T-helper 2 cell (primary cell): ENCODE results near the gene SNPH.
"Not testable (repeated sequence)": the region's sequence is repeated elsewhere in the genome, so short reads cannot be mapped to it uniquely, and the experiment has no call there.

Experiments used
- DNase-seq, 5 experiments: peaks; one replicate each; pipeline versions ENCODE4 v3.0.0 to v3.0.0-alpha.2; 2012 to 2022

The SNPH gene

GRCh38 chr20:1341561-1342265 lies 75.6 kb downstream of the SNPH start:
- DNase-seq: no peak

DNA sequence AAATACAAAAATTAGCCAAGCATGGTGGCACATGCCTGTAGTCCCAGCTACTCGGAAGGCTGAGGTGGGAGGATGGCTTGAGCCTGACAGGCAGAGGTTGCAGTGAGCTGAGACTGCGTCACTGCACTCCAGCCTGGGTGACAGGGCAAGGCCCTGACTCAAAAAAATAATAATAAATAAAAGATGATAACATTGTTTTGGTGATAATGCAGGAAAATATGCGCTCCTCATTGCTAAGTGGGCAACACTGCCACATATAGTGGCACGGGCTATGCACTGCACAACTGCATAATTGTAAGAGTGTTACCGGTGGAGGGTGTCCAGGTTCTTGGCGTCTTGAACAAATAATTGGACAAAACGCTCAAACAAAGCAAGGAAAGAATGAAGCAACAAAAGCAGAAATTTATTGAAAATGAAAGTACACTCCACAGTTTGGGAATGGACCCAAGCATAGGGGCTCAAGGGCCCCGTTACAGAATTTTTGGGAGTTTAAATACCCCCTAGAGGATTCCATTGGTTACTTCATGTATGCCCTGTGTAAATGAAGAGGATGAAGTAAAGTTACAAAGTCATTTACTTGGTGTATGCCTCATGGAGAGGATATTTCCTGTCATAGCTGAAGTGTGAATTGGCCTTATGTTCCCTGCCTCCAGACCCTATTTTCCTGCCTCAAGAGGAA lies 77.5 kb downstream of the SNPH start:
- DNase-seq: not testable (repeated sequence)

DNA sequence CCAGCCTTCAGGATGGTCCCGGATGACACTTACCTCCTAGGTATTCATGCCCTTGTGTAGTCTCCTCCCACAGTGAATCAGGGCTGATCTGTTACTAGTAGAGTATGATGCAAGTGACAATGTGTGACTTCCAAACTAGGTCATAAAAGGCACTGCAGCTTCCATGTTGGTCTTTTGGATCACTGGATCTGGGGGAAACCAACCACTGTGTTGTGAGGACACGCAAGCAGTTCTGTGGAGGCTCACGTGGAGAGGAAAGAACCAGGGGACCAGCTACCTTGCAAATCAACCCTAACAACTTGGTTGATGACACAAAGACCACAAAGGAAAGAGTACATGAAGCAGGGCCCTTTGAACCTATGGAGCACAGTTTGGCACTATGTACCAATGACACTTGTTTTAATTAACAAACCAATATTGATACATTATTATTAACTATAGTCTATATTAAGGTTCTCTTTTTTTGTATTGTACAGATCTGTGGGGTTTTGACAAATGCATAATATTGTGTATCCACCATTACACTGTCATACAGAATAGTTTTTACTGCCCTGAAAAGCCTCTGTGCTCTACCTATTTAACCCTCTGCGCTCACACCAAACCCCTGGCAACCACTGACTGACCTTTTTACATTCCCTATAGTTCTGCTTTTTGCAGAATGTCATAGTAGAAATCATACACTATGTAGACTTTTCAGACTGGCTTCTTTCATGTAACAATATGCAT lies 79.1 kb downstream of the SNPH start:
- DNase-seq: no peak

GRCh38 chr20:1345756-1346093 lies 79.6 kb downstream of the SNPH start:
- DNase-seq: no peak

DNA sequence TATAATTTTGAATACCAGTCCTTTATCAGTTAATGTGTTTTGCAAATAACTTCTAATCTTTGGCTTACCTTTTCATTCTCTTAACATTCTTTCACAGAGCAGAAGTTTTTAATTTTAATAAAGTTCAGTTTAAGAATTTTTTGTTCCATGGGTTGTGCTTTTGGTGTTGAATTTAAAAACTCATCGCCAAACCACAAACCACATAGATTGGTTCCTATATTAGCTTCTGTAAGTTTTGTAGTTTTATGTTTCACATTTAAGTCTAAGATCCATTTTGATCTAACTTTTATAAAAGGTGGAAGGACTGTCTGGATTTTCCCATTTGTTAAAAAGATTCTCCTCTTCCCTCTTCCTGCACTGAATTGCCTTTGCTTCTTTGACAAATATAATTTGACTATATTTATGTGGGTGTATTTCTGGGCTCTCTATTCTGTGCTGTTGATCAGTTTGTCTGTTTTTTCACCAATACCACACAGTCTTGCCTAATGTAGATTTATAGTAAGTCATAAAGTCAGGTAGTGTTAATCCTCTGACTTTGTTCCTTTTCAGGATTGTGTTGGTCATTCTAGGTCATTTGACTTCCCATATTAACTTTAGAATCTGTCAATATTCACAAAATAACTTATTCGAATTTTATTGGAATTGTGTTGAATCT lies 80.3 kb downstream of the SNPH start:
- DNase-seq: peak in 1 of 5 experiments; percentile 63

DNA sequence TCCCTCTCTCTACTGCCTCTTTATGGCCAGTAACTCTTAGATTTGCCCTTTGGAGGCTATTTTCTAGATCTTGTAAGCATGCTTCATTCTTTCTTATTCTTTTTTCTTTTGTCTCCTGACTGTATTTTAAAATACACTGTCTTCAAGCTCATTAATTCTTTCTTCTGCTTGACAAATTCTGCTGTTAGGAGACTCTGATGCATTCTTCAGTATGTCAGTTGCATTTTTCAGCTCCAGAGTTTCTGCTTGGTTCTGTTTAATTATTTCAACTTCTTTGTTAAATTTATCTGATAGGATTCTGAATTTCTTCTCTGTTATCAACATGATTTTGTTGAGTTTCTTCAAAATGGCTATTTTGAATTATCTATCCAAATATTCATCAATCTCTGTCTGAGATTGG lies 87.9 kb downstream of the SNPH start:
- no peak for DNase-seq

DNA sequence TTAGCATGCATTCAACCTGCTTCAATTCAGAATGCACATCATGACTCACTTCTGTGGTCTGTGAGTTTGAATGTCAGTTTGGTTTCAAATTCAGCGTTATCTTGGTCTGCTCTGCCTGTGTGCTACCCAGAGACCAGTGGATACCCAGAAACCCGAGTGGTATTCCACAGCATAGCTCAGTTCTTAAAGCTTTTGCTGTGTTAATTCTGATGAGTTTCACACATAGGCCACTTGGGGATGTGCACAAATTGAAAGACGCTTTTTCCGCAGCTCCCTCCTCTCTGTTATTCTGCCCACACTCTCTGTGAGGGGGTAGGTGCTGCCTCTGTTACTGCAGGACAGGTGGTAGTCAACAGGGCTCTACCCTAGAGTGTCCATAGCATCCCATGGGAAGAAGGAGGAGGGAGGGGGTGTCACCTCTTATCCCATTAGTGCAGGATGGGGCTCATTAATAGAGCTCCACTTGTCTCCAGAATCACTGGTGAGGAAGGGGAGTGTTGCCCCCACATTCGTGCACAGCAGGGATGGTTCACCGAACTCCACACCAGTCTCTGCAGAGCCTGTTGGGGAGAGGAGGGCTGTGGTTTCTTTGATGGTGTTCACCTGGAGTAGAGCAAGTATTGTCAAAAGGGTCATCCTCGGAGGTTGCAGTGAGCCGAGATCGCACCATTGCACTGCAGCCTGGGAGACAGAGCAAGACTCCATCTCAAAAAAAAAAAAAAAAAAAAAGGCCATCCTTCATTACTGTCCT lies 92.0 kb downstream of the SNPH start:
- peak in 1 of 5 experiments; percentile 89 for DNase-seq
